ENCODE data around the gene CHMP6. TPM values are rescaled to one million over a fixed set of nuclear protein-coding genes. Genes with fewer than 3 reads are reported as not detected.

CHMP6 gene
- polyA plus RNA-seq, 1 experiment, result 27.3 TPM

DNA sequence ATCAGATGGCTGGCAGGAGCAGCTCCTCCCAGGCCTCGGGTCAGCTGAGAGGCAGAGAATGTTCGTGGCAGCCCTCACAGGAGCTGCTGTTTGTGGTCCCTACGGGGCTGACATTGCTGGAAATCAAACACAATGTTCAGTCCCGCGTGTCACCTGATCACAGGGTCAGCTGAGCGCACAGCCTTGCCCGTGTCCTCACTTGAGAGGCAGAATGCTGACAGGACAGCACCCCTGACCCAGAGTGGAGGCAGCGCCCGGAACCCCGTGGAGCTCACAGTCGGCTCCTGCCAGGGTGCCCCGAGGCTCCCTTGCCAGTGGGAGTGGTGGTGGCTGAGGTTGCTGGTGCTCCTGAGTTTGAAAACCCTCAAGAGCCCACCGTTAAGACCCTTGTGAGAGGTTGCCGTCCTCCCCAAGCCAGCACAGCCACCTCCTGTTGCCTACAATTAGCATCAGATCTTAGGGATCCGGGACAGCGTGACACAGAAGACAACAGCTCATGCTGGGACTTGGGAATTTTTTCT is 3.6 kb upstream of the CHMP6 start:
- CTCF ChIA-PET, result interaction anchor here (0.6 to 4.4 kb wide), 3 partner anchors 110 to 401 kb away, joined by 3 to 36 read pairs (median 27); no protein-coding TSS in a partner anchor
- Histone ChIP-seq H3K27ac (ENCODE audit: low read depth, low read length) (no peak overlapping the region), H3K27me3 (ENCODE audit: control insufficient read depth, insufficient read depth, low read length) (no peaks in the 10 kb centered on the region), H3K4me3 (ENCODE audit: low read depth, low read length) (no peak overlapping the region), H3K9me3 (ENCODE audit: control insufficient read depth, insufficient read depth, low read length) (no peaks in the 10 kb centered on the region)
- no peak for DNase-seq (ENCODE audit: low read depth, low spot score)
- no peak for TF ChIP-seq CTCF (IDR thresholded peaks at IDR 0.05; ENCODE audit: low read depth, low read length)
- POLR2A ChIA-PET, result interaction anchor here (0.7 kb wide), 1 partner anchor 50 kb away, joined by 3 read pairs; no protein-coding TSS in a partner anchor

- Histone ChIP-seq H3K9me3 (ENCODE audit: control insufficient read depth, insufficient read depth, low read length) (no peaks in the 10 kb centered on the region), H3K27me3 (ENCODE audit: control insufficient read depth, insufficient read depth, low read length) (no peaks in the 10 kb centered on the region), H3K27ac (ENCODE audit: low read depth, low read length) (no peak overlapping the region), H3K4me3 (ENCODE audit: low read depth, low read length) (no peak overlapping the region)
- no peak for DNase-seq (ENCODE audit: low read depth, low spot score)
- no peak for TF ChIP-seq CTCF (IDR thresholded peaks at IDR 0.05; ENCODE audit: low read depth, low read length)
- POLR2A ChIA-PET, result no interaction called here
- CTCF ChIA-PET, result interaction anchor here (0.6 to 4.4 kb wide), 6 partner anchors 15 to 212 kb away, joined by 3 to 36 read pairs (median 3); no protein-coding TSS in a partner anchor
These were observed 2.1 kb upstream of the CHMP6 start for GRCh38 chr17:80989586-80989913.

- Histone ChIP-seq H3K27me3 (ENCODE audit: control insufficient read depth, insufficient read depth, low read length) (no peaks in the 10 kb centered on the region), H3K27ac (ENCODE audit: low read depth, low read length) (no peak overlapping the region), H3K9me3 (ENCODE audit: control insufficient read depth, insufficient read depth, low read length) (no peaks in the 10 kb centered on the region), H3K4me3 (ENCODE audit: low read depth, low read length) (peak overlapping the region; percentile 70)
- ChIA-PET CTCF (interaction anchor here (4.4 kb wide), 1 partner anchor 112 kb away, joined by 36 read pairs; no protein-coding TSS in a partner anchor), POLR2A (interaction anchor here (0.6 kb wide), 1 partner anchor 139 kb away, joined by 3 read pairs; no protein-coding TSS in a partner anchor)
- no peak for DNase-seq (ENCODE audit: low read depth, low spot score)
- TF ChIP-seq CTCF (IDR thresholded peaks at IDR 0.05; ENCODE audit: low read depth, low read length), result no peak
These were observed 558 bp upstream of the CHMP6 start for GRCh38 chr17:80990921-80991644.

GRCh38 chr17:80992077-80992947 is 671 bp downstream of the CHMP6 start:
- no peak overlapping the region for H3K27ac ChIP-seq (ENCODE audit: low read depth, low read length)
- peak overlapping the region; percentile 70 for H3K4me3 ChIP-seq (ENCODE audit: low read depth, low read length)

More at GRCh38 chr17:80992077-80992947, 671 bp downstream of the CHMP6 start:
- Histone ChIP-seq H3K27me3 (ENCODE audit: control insufficient read depth, insufficient read depth, low read length) (no peaks in the 10 kb centered on the region), H3K9me3 (ENCODE audit: control insufficient read depth, insufficient read depth, low read length) (no peaks in the 10 kb centered on the region)
- no peak for TF ChIP-seq CTCF (IDR thresholded peaks at IDR 0.05; ENCODE audit: low read depth, low read length)
- no peak for DNase-seq (ENCODE audit: low read depth, low spot score)
- ChIA-PET CTCF (interaction anchor here (0.7 kb wide), 1 partner anchor 106 kb away, joined by 4 read pairs; no protein-coding TSS in a partner anchor), POLR2A (interaction anchor here (0.7 kb wide), 1 partner anchor 48 kb away, joined by 3 read pairs; no protein-coding TSS in a partner anchor)
